Neural cell (in vitro differentiated cells): Measurements from ENCODE around the gene ZNF394. TPM values are rescaled to one million over a fixed set of nuclear protein-coding genes. Genes with fewer than 3 reads are reported as not detected.

ENCODE experiments used
- H2AFZ ChIP-seq: fragments of 200-600, 300-800 bp; sonication (generic), shearing (Covaris generic); 2 replicates; pipeline ENCODE4 v1.6.0; 2014; ENCODE audit warnings: low read depth, mild to moderate bottlenecking, antibody characterized with exemption, low read length, moderate library complexity
- H3F3A ChIP-seq: fragments of 200-600 bp; shearing (Covaris generic); 2 replicates; pipeline ENCODE4 v1.6.1; 2016; ENCODE audit warnings: mild to moderate bottlenecking, moderate library complexity, mixed read lengths, antibody characterized with exemption, low read length; ENCODE audit not compliant: insufficient read depth, poor library complexity, severe bottlenecking
- H3K27ac ChIP-seq: fragments of 200-600, 300-800 bp; sonication (generic), shearing (Covaris generic); 2 replicates; pipeline ENCODE4 v1.5.1; 2014; ENCODE audit warnings: mild to moderate bottlenecking, low read length, moderate library complexity
- H3K27me3 ChIP-seq: fragments of 300-800, 200-600 bp; sonication (generic), shearing (Covaris generic); 2 replicates; pipeline ENCODE4 v1.6.0; 2014; ENCODE audit warnings: mild to moderate bottlenecking, low read depth, low read length, moderate library complexity; ENCODE audit not compliant: insufficient read depth
- H3K36me3 ChIP-seq: fragments of 300-800, 200-600 bp; sonication (generic), shearing (Covaris generic); 2 replicates; pipeline ENCODE4 v1.5.1; 2014; ENCODE audit warnings: mild to moderate bottlenecking, antibody characterized with exemption, low read length, moderate library complexity; ENCODE audit not compliant: insufficient read depth
- H3K4me2 ChIP-seq: fragments of 300-800, 200-600 bp; sonication (generic), shearing (Covaris generic); 2 replicates; pipeline ENCODE4 v1.6.0; 2014; ENCODE audit warnings: mild to moderate bottlenecking, low read length
- H3K4me3 ChIP-seq: fragments of 300-800, 200-600 bp; sonication (generic), shearing (Covaris generic); 2 replicates; pipeline ENCODE4 v1.5.1; 2014; ENCODE audit warnings: mild to moderate bottlenecking, low read length, moderate library complexity
- H3K79me2 ChIP-seq: fragments of 200-600 bp; shearing (Covaris generic); replicated peaks from 2 replicates; pipeline ENCODE4 v1.6.0; 2014; ENCODE audit warnings: mild to moderate bottlenecking, low read length, moderate library complexity; ENCODE audit not compliant: insufficient read depth
- H3K9ac ChIP-seq: fragments of 300-800, 200-600 bp; sonication (generic), shearing (Covaris generic); 2 replicates; pipeline ENCODE4 v1.6.1; 2016; ENCODE audit warnings: mild to moderate bottlenecking, low read length, mixed read lengths
- H3K9me2 ChIP-seq: fragments of 200-600 bp; shearing (Covaris generic); 2 replicates; pipeline ENCODE4 v1.6.1; 2016; ENCODE audit warnings: mild to moderate bottlenecking, low read length, mixed read lengths; ENCODE audit not compliant: insufficient read depth
- H3K9me3 ChIP-seq: fragments of 200-600, 300-800 bp; sonication (generic), shearing (Covaris generic); 2 replicates; pipeline ENCODE4 v1.6.1; 2016; ENCODE audit warnings: mild to moderate bottlenecking, mixed run types, low read length, moderate library complexity, mixed read lengths
- H4K20me1 ChIP-seq: fragments of 200-600 bp; shearing (Covaris generic); 2 replicates; pipeline ENCODE4 v1.6.1; 2016; ENCODE audit warnings: mild to moderate bottlenecking, mixed run types; ENCODE audit not compliant: insufficient read depth
- CTCF ChIP-seq: fragments of 450-650 bp; IDR thresholded peaks from 2 replicates; pipeline ENCODE4 v1.5.1; 2014; ENCODE audit warnings: antibody characterized with exemption, mild to moderate bottlenecking, moderate library complexity; ENCODE audit not compliant: poor library complexity, severe bottlenecking
- EP300 ChIP-seq: fragments of 450-650 bp; conservative IDR thresholded peaks from 2 replicates; pipeline ENCODE4 v1.6.1; 2014; ENCODE audit warnings: antibody characterized with exemption, mild to moderate bottlenecking, moderate library complexity; ENCODE audit not compliant: poor library complexity, severe bottlenecking
- EZH2 ChIP-seq: fragments of 200-600, 300-800 bp; shearing (Covaris generic), sonication (generic); IDR thresholded peaks from 2 replicates; pipeline ENCODE4 v1.6.1; 2014; ENCODE audit warnings: antibody characterized with exemption, low read length, borderline replicate concordance, mild to moderate bottlenecking; ENCODE audit not compliant: insufficient read depth, poor library complexity, severe bottlenecking
- MXI1 ChIP-seq: fragments of 450-650 bp; conservative IDR thresholded peaks from 2 replicates; pipeline ENCODE4 v1.6.1; 2014; ENCODE audit warnings: antibody characterized with exemption, mild to moderate bottlenecking; ENCODE audit not compliant: poor library complexity, severe bottlenecking
- POLR2AphosphoS5 ChIP-seq: IDR thresholded peaks from 2 replicates; pipeline ENCODE4 v1.6.1; 2012
- RAD21 ChIP-seq: fragments of 450-650 bp; conservative IDR thresholded peaks from 2 replicates; pipeline ENCODE4 v1.6.1; 2014; ENCODE audit warnings: antibody characterized with exemption, mild to moderate bottlenecking, moderate library complexity
- REST ChIP-seq: IDR thresholded peaks from 2 replicates; pipeline ENCODE4 v1.6.1; 2012; ENCODE audit warnings: borderline replicate concordance
- SMC3 ChIP-seq: fragments of 450-650 bp; conservative IDR thresholded peaks from 2 replicates; pipeline ENCODE4 v1.6.1; 2014; ENCODE audit warnings: antibody characterized with exemption, mild to moderate bottlenecking, moderate library complexity; ENCODE audit not compliant: poor library complexity
- TAF1 ChIP-seq: IDR thresholded peaks from 2 replicates; pipeline ENCODE4 v1.6.1; 2012; ENCODE audit warnings: low read depth
- polyA plus RNA-seq: library from polyadenylated mRNA; depleted of rRNA; stranded (reverse); fragments of >200 nt; gene quantifications from 2 replicates; pipeline ENCODE4 v1.2.3, GENCODE V29; 2014

The ZNF394 gene
- polyA plus RNA-seq, 1 donor from 2014 or later = 9.5 TPM

GRCh38 chr7:99489235-99489634 is 10.8 kb downstream of the ZNF394 start:
- no peaks in the 10 kb centered on the region for H4K20me1 ChIP-seq
- no peaks in the 10 kb centered on the region for H3K9me3 ChIP-seq
- no peak overlapping the region for H3K4me3 ChIP-seq
- no peak overlapping the region for H3K27ac ChIP-seq
- H3K9me2 ChIP-seq = no peaks in the 10 kb centered on the region
- H3F3A ChIP-seq = no peaks in the 10 kb centered on the region
- H3K4me2 ChIP-seq = no peak overlapping the region
- H3K9ac ChIP-seq = no peak overlapping the region
- no peak overlapping the region for H2AFZ ChIP-seq
- H3K36me3 ChIP-seq = peaks cover 8% of the 10 kb centered on the region
- TF ChIP-seq CTCF (no peak), EP300 (no peak), TAF1 (no peak), MXI1 (no peak), RAD21 (no peak), REST (no peak), EZH2 (no peak), POLR2AphosphoS5 (no peak), SMC3 (no peak)
- H3K27me3 ChIP-seq = no peaks in the 10 kb centered on the region
- H3K79me2 ChIP-seq = no peaks in the 10 kb centered on the region

- Histone ChIP-seq H3K27ac (no peak overlapping the region), H4K20me1 (no peaks in the 10 kb centered on the region), H3K79me2 (no peaks in the 10 kb centered on the region), H3K36me3 (peaks cover 7% of the 10 kb centered on the region), H3K9ac (no peak overlapping the region), H3K9me2 (no peaks in the 10 kb centered on the region), H3K9me3 (no peaks in the 10 kb centered on the region), H3K4me3 (no peak overlapping the region), H3K27me3 (no peaks in the 10 kb centered on the region), H3F3A (no peaks in the 10 kb centered on the region), H3K4me2 (no peak overlapping the region), H2AFZ (no peak overlapping the region)
- no peak for TF ChIP-seq EZH2
- no peak for TF ChIP-seq POLR2AphosphoS5
- no peak for TF ChIP-seq CTCF
- TF ChIP-seq RAD21 = no peak
- no peak for TF ChIP-seq REST
Measured at GRCh38 chr7:99485094-99485493, 15.0 kb downstream of the ZNF394 start.
